Activated CD8-positive, alpha-beta T cell treated with anti-CD3 and anti-CD28 coated beads for 36 hours (primary cell): ENCODE data around the gene EARS2. TPM values are rescaled to one million over a fixed set of nuclear protein-coding genes. Genes with fewer than 3 reads are reported as not detected.

Experiments used
- ATAC-seq: fragments of 200-7000 bp; cut with Tn5 transposase; one replicate; pipeline ENCODE4 v1.10.0; 2021; ENCODE audit warnings: mild to moderate bottlenecking, moderate library complexity
- CTCF ChIA-PET: fragments of 350-600 bp; sonication (Branson Sonifier 250); formaldehyde crosslinking; loops from one replicate; lab custom pipeline; 2021; ENCODE audit warnings: antibody characterized with exemption; lab: Charles Lee
- POLR2A ChIA-PET: fragments of 350-600 bp; sonication (Branson Sonifier 250); formaldehyde crosslinking; loops from one replicate; lab custom pipeline; 2021; ENCODE audit warnings: antibody characterized with exemption; lab: Charles Lee
- DNase-seq: peaks from one replicate; pipeline ENCODE4 v3.0.0-alpha.2; 2020
- H3K27ac Mint-ChIP-seq: one replicate; pipeline ENCODE4 v1.8.0; 2021; ENCODE audit warnings: mild to moderate bottlenecking, mixed read lengths
- H3K27me3 Mint-ChIP-seq: one replicate; pipeline ENCODE4 v1.8.0; 2021; ENCODE audit warnings: mixed read lengths
- H3K36me3 Mint-ChIP-seq: one replicate; pipeline ENCODE4 v1.8.0; 2021; ENCODE audit warnings: low read depth, mixed read lengths
- H3K4me1 Mint-ChIP-seq: one replicate; pipeline ENCODE4 v1.8.0; 2021; ENCODE audit warnings: low read depth, mixed read lengths
- H3K4me3 Mint-ChIP-seq: one replicate; pipeline ENCODE4 v1.8.0; 2021; ENCODE audit warnings: mild to moderate bottlenecking, moderate library complexity, mixed read lengths
- H3K9me3 Mint-ChIP-seq: one replicate; pipeline ENCODE4 v1.8.0; 2021; ENCODE audit warnings: mixed read lengths
- CTCF ChIP-seq: fragments of 200-600 bp; IDR thresholded peaks from one replicate; pipeline ENCODE4 v1.8.0; 2022; ENCODE audit warnings: antibody characterized with exemption, mild to moderate bottlenecking
- intact Hi-C: fragments of 100-400 bp; cut with micrococcal nuclease; formaldehyde crosslinking; loops from one replicate; pipeline ENCODE4 v1.10.0; 2022
- total RNA-seq, 2 experiments: library from RNA; stranded (reverse); gene quantifications; one replicate each; pipeline ENCODE4 v1.2.3, GENCODE V29; 2021

Gene EARS2
- total RNA-seq, 2 experiments from 2014 or later, result 25.7 to 29.1 TPM

- DNase-seq (no peak), ATAC-seq (no peak)
- intact Hi-C loops, result no loop called here
- Mint-ChIP-seq H3K27me3 (no peaks in the 10 kb centered on the region), H3K4me3 (no peak overlapping the region), H3K36me3 (peaks cover 22% of the 10 kb centered on the region), H3K9me3 (no peaks in the 10 kb centered on the region), H3K4me1 (peaks cover 18% of the 10 kb centered on the region), H3K27ac (no peak overlapping the region)
- ChIA-PET POLR2A (interaction anchor here (1.0 kb wide), 1 partner anchor 355 kb away, joined by 3 read pairs; no protein-coding TSS in a partner anchor), CTCF (no interaction called here)
- no peak for TF ChIP-seq CTCF
These were observed 59.6 kb downstream of the EARS2 start for GRCh38 chr16:23497543-23497868.

GRCh38 chr16:23496821-23497542, 60.2 kb downstream of the EARS2 start:
- CTCF ChIA-PET, result no interaction called here

GRCh38 chr16:23495671-23496070, 61.5 kb downstream of the EARS2 start:
- POLR2A ChIA-PET, result interaction anchor here (0.6 to 1.7 kb wide), 4 partner anchors 9 to 65 kb away, joined by 3 to 6 read pairs (median 4); no protein-coding TSS in a partner anchor
- no peaks in the 10 kb centered on the region for H3K27me3 Mint-ChIP-seq
- CTCF ChIA-PET, result no interaction called here
- no peak overlapping the region for H3K27ac Mint-ChIP-seq
- ATAC-seq (no peak), DNase-seq (no peak)
- no peak for TF ChIP-seq CTCF
- intact Hi-C loops, result no loop called here
- no peaks in the 10 kb centered on the region for H3K9me3 Mint-ChIP-seq
- peaks cover 28% of the 10 kb centered on the region for H3K36me3 Mint-ChIP-seq
- no peak overlapping the region for H3K4me3 Mint-ChIP-seq
- H3K4me1 Mint-ChIP-seq, result peaks cover 11% of the 10 kb centered on the region

More at GRCh38 chr16:23496821-23497542, 60.2 kb downstream of the EARS2 start:
- Mint-ChIP-seq H3K36me3 (peaks cover 20% of the 10 kb centered on the region), H3K27me3 (no peaks in the 10 kb centered on the region), H3K27ac (no peak overlapping the region), H3K4me1 (peaks cover 12% of the 10 kb centered on the region), H3K9me3 (no peaks in the 10 kb centered on the region), H3K4me3 (no peak overlapping the region)
- ATAC-seq, result no peak
- intact Hi-C loops, result no loop called here
- no peak for DNase-seq
- POLR2A ChIA-PET, result interaction anchor here (1.0 to 1.7 kb wide), 3 partner anchors 8 to 354 kb away, joined by 3 to 6 read pairs (median 4); no protein-coding TSS in a partner anchor
- no peak for TF ChIP-seq CTCF

- CTCF ChIA-PET, result no interaction called here
- no peaks in the 10 kb centered on the region for H3K27me3 Mint-ChIP-seq
- no peaks in the 10 kb centered on the region for H3K9me3 Mint-ChIP-seq
These were observed 63.0 kb downstream of the EARS2 start for GRCh38 chr16:23494188-23494587.

More at GRCh38 chr16:23494188-23494587, 63.0 kb downstream of the EARS2 start:
- POLR2A ChIA-PET, result interaction anchor here (1.6 kb wide), 1 partner anchor 67 kb away, joined by 4 read pairs; no protein-coding TSS in a partner anchor
- no peak for ATAC-seq
- intact Hi-C loops, result no loop called here
- TF ChIP-seq CTCF, result no peak
- no peak overlapping the region for H3K4me3 Mint-ChIP-seq
- H3K4me1 Mint-ChIP-seq, result peaks cover 11% of the 10 kb centered on the region
- peaks cover 37% of the 10 kb centered on the region for H3K36me3 Mint-ChIP-seq
- H3K27ac Mint-ChIP-seq, result no peak overlapping the region
- no peak for DNase-seq
